A549 (cell line): ENCODE results near the gene UTP4.

Experiments used
- CTCF ChIP-seq: fragments of >200 bp; sonication (Bioruptor Twin); formaldehyde crosslinking; IDR thresholded peaks from 3 replicates; pipeline ENCODE4 v1.5.1; 2016
- MAZ ChIP-seq: fragments of 150-350 bp; IDR thresholded peaks from 2 replicates; pipeline ENCODE4 v1.6.1; 2014; ENCODE audit warnings: antibody characterized with exemption, low read depth, low read length, borderline replicate concordance
- TF ChIP-seq, protein P1 (sequence below): fragments of 450-650 bp; IDR thresholded peaks from 2 replicates; pipeline ENCODE4 v1.6.1; 2014; ENCODE audit warnings: antibody characterized with exemption

- TF ChIP-seq, protein P1, sequence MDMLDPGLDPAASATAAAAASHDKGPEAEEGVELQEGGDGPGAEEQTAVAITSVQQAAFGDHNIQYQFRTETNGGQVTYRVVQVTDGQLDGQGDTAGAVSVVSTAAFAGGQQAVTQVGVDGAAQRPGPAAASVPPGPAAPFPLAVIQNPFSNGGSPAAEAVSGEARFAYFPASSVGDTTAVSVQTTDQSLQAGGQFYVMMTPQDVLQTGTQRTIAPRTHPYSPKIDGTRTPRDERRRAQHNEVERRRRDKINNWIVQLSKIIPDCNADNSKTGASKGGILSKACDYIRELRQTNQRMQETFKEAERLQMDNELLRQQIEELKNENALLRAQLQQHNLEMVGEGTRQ, result no peak
- no peak for TF ChIP-seq CTCF
- no peak for TF ChIP-seq MAZ
Observed at GRCh38 chr16:69116256-69116875, 16.1 kb upstream of the UTP4 start.
